Testis (tissue), 3 donors: ENCODE measurements around the gene RIMS3. TPM values are rescaled to one million over a fixed set of nuclear protein-coding genes. Genes with fewer than 3 reads are reported as not detected.

ENCODE experiments used
- DNase-seq: peaks from one replicate; pipeline ENCODE4 v3.0.0-alpha.2; 2019
- H3K27ac ChIP-seq, 2 donors: fragments of 200-600 bp; sonication (generic); one replicate each; pipeline ENCODE4 v1.5.1; 2019
- H3K27me3 ChIP-seq: fragments of 200-600 bp; sonication (generic); one replicate; pipeline ENCODE4 v1.5.1; 2019
- H3K36me3 ChIP-seq: fragments of 200-600 bp; sonication (generic); one replicate; pipeline ENCODE4 v1.5.1; 2017; ENCODE audit warnings: low read depth; ENCODE audit errors: missing control alignments
- H3K4me1 ChIP-seq: fragments of 200-600 bp; sonication (generic); one replicate; pipeline ENCODE4 v1.5.1; 2019
- H3K4me3 ChIP-seq, 2 donors: fragments of 200-600 bp; sonication (generic); one replicate each; pipeline ENCODE4 v1.5.1; 2017 to 2019
- H3K9me3 ChIP-seq: fragments of 200-600 bp; sonication (generic); one replicate; pipeline ENCODE4 v1.5.1; 2017
- POLR2A ChIP-seq: fragments of 450-650 bp; IDR thresholded peaks from one replicate; pipeline ENCODE4 v1.6.1; 2017; ENCODE audit warnings: antibody characterized with exemption, mild to moderate bottlenecking, moderate library complexity
- WGBS, 2 donors: methylation state at CpG; one replicate each; pipeline ENCODE4 v1.1.5; 2018; 5-methylcytosine and 5-hydroxymethylcytosine counted together
- intact Hi-C: fragments of 100-400 bp; cut with DNase I; formaldehyde crosslinking; loops from one replicate; pipeline ENCODE4 v1.15.1; 2023; ENCODE audit warnings: low total_unique reads
- polyA plus RNA-seq: library from polyadenylated mRNA; stranded (reverse); fragments of 350-450 nt; fragmentation: Illumina TruSeq; extraction: RNeasy Lipid Tissue Mini Kit (QIAGEN cat#74804); gene quantifications from one replicate; pipeline ENCODE4 v1.2.3, GENCODE V29; 2014; ENCODE audit warnings: low read depth, low replicate concordance; ENCODE audit not compliant: insufficient read depth
- total RNA-seq, 2 donors: library from RNA; depleted of rRNA; stranded (reverse); fragments of >200 nt; gene quantifications; one replicate each; pipeline ENCODE4 v1.2.3, GENCODE V29; 2016
- TF ChIP-seq, protein P1 (sequence below), 3 experiments: fragments of 450-650 bp in 2 of 3; fragments of 200-600 bp in 1 of 3; sonication (generic) in 1 of 3; IDR thresholded peaks; one replicate each; pipeline ENCODE4 v1.5.1; 2016 to 2019; ENCODE audit warnings: antibody characterized with exemption in 3 of 3, mild to moderate bottlenecking in 2 of 3, moderate library complexity in 1 of 3

RIMS3 gene
- total and polyA plus RNA-seq, 3 donors from 2014 or later: 4.6 to 9.4 (median 8.3) TPM

DNA sequence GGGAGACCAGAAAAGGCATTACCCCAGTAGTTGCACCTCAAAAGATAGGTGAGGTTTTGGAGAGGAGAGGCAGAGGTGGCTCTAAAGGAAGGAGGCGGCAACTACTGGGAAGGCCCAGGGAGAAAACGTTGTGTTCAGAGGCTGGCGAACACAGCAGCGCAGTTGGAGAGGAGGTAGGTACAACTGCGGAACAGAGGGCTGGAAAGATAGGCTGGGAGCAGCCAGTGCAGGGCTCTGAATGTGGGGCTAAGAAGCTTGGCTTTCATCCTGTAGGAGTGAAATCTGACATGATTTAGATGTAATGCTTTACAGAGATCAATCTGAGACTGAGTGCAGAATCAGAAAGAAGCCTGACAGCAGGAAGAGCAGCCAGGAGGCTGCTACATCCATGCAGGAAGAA is 13.0 kb downstream of the RIMS3 start:
- H3K4me1 ChIP-seq: no peaks in the 10 kb centered on the region
- DNase-seq: no peak
- intact Hi-C loops: no loop called here
- TF ChIP-seq, protein P1, sequence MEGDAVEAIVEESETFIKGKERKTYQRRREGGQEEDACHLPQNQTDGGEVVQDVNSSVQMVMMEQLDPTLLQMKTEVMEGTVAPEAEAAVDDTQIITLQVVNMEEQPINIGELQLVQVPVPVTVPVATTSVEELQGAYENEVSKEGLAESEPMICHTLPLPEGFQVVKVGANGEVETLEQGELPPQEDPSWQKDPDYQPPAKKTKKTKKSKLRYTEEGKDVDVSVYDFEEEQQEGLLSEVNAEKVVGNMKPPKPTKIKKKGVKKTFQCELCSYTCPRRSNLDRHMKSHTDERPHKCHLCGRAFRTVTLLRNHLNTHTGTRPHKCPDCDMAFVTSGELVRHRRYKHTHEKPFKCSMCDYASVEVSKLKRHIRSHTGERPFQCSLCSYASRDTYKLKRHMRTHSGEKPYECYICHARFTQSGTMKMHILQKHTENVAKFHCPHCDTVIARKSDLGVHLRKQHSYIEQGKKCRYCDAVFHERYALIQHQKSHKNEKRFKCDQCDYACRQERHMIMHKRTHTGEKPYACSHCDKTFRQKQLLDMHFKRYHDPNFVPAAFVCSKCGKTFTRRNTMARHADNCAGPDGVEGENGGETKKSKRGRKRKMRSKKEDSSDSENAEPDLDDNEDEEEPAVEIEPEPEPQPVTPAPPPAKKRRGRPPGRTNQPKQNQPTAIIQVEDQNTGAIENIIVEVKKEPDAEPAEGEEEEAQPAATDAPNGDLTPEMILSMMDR (IDR thresholded peaks at IDR 0.05): no peak
- no peak for TF ChIP-seq POLR2A
- H3K9me3 ChIP-seq: no peaks in the 10 kb centered on the region
- WGBS, 2 donors: 80 to 87% methylated on average over 5 of the region's 5 CpGs
- H3K4me3 ChIP-seq: no peak overlapping the region
- H3K27me3 ChIP-seq: no peaks in the 10 kb centered on the region
- H3K36me3 ChIP-seq: no peaks in the 10 kb centered on the region
- no peak overlapping the region for H3K27ac ChIP-seq

DNA sequence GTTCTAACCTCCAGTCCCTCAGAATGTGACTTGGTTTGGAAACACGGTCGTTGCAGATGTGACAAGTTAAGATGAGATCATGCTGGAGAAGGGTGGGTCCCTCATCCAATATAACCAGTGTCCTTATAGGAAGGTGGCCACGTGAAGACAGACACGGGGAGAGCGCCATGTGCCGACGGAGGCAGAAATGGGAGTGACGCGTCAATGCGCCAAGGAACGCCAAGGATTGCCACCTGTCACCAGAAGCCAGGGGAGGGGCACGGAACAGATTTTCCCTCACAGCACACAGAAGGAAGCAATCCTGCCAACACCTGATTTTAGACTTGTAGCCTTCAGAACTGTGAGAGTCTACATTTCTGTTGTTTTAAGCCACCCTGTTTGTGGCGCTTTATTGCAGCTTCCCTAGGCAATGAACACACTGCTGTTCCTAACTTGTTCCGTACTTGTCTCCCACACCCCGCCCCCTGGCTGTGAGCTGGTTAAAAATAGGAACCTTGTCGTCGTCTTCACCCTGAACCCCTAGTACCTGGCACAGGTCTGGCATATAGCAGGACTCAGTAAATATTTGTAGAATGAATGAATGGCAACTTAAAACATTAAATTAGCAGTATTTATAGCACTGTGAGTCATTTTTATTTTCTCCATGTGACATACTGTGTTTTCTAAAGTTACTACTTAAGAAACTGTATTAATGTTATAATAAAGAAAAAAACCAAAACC is 14.2 kb downstream of the RIMS3 start:
- no peak overlapping the region for H3K4me3 ChIP-seq
- H3K27ac ChIP-seq: no peak overlapping the region
- no peaks in the 10 kb centered on the region for H3K27me3 ChIP-seq
- no peaks in the 10 kb centered on the region for H3K4me1 ChIP-seq
- H3K9me3 ChIP-seq: no peaks in the 10 kb centered on the region
- no peaks in the 10 kb centered on the region for H3K36me3 ChIP-seq
- WGBS, 2 donors: 77 to 85% methylated on average over 17 of the region's 17 CpGs
- DNase-seq: no peak
- no peak for TF ChIP-seq POLR2A
- intact Hi-C loops: no loop called here

DNA sequence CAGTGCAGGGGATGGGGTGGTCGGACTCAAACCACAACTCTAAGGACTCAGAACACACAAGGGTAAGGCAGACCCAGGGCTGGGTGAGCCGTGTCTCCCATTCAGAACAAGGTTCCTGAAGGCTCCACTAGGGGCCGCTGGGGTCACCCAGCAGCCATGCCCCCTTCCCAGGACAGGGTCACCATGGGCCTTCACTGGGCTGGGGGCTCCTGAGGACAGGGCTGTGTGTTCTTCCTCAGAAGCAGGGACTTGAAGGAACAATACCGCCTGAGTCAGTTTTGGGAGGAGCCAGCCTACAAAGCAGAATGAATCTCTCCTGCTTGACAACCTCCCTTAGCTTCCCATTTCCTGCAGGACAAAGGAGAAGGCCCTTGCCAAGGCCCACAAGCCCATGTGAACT is 15.4 kb downstream of the RIMS3 start:
- intact Hi-C loops: no loop called here
- Histone ChIP-seq H3K36me3 (no peaks in the 10 kb centered on the region), H3K4me1 (no peaks in the 10 kb centered on the region), H3K27me3 (no peaks in the 10 kb centered on the region), H3K9me3 (no peaks in the 10 kb centered on the region), H3K27ac (no peak overlapping the region), H3K4me3 (no peak overlapping the region)
- DNase-seq: no peak
- no peak for TF ChIP-seq POLR2A
- TF ChIP-seq, protein P1 (IDR thresholded peaks at IDR 0.05): no peak
- WGBS, 2 donors: 70 to 77% methylated on average over 1 to 4 of the region's 4 CpGs

DNA sequence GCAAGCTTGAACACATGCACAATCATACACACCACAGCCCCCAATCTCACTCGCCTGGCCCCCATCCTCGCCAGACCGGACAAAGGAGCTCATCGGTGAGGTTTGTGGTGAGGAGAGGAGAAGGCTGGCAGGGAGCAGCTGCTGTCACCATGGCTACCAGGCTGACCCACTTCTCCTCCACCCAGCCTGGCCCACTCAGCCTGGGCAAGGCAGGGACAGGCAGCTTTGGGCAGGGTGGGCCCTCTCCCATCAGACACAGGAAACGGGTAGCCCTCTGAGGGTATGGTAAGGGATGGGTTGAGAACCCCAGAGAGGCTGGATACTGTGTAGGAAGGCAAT is 15.9 kb downstream of the RIMS3 start:
- no peak overlapping the region for H3K27ac ChIP-seq

DNA sequence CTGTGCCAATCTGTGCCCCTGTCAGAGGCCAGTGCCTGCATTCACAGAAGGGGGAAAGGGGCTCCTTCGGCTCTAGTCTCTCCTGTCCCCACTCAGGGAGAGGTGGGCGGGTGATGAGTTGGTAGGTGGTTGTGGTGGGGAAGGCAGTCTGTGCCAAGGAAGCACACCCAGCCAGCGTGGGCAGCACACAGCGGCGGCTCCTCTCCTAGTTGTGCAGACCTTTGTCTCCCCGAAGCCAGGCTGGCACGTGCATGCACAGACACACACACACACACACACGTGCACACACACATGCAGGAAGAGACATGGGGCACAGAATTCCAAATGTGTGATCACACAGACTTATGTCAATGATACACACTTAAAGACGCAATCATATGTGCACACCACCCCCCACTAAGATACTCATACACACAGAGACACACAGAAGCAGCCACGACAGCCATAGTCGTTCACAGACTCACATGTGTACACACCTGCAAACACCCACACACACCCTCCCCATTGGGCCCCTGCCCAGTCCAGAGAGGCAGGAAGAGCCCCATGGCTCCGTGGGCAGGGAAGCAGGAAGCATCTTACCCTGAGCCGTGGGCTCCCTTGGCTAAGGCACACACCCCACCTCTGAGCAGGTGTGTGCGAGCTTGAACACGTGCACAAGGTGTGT is 16.4 kb downstream of the RIMS3 start:
- Histone ChIP-seq H3K27me3 (no peaks in the 10 kb centered on the region), H3K4me1 (no peaks in the 10 kb centered on the region), H3K27ac (no peak overlapping the region), H3K9me3 (no peaks in the 10 kb centered on the region), H3K4me3 (no peak overlapping the region), H3K36me3 (no peaks in the 10 kb centered on the region)
- TF ChIP-seq POLR2A: no peak
- TF ChIP-seq, protein P1 (IDR thresholded peaks at IDR 0.05): no peak
- WGBS, 2 donors: 85 to 86% methylated on average over 15 of the region's 15 CpGs
- no peak for DNase-seq
- intact Hi-C loops: no loop called here

More for the DNA sequence above, 15.9 kb downstream of the RIMS3 start:
- no peak for DNase-seq
- H3K27me3 ChIP-seq: no peaks in the 10 kb centered on the region
- H3K9me3 ChIP-seq: no peaks in the 10 kb centered on the region
- no peaks in the 10 kb centered on the region for H3K36me3 ChIP-seq
- no peak for TF ChIP-seq POLR2A
- no peak overlapping the region for H3K4me3 ChIP-seq
- intact Hi-C loops: no loop called here
- H3K4me1 ChIP-seq: no peaks in the 10 kb centered on the region
- 94 to 96% methylated on average over 4 to 5 of the region's 5 CpGs for WGBS, 2 donors
